Ascending aorta (tissue), 2 donors: ENCODE results near the gene PHLDB2. TPM values are rescaled to one million over a fixed set of nuclear protein-coding genes. Genes with fewer than 3 reads are reported as not detected.
"Not testable (repeated sequence)": the region's sequence is repeated elsewhere in the genome, so short reads cannot be mapped to it uniquely, and the experiment has no call there.

Experiments
- DNase-seq, 2 donors: peaks; one replicate each; pipeline ENCODE4 v3.0.0-alpha.2; 2019; ENCODE audit warnings: low spot score in 2 of 2
- H3K27ac ChIP-seq, 2 donors: fragments of 200-600 bp; sonication (generic); one replicate each; pipeline ENCODE4 v1.5.1; 2016 to 2017; ENCODE audit warnings: mild to moderate bottlenecking in 1 of 2
- H3K27me3 ChIP-seq: fragments of 200-600 bp; sonication (generic); one replicate; pipeline ENCODE4 v1.5.1; 2017
- H3K36me3 ChIP-seq, 2 donors: fragments of 200-600 bp; sonication (generic); one replicate each; pipeline ENCODE4 v1.5.1; 2016
- H3K4me1 ChIP-seq, 2 donors: fragments of 200-600 bp; sonication (generic); one replicate each; pipeline ENCODE4 v1.5.1; 2016 to 2017; ENCODE audit warnings: mild to moderate bottlenecking in 1 of 2
- H3K4me3 ChIP-seq, 2 donors: fragments of 200-600 bp; sonication (generic); one replicate each; pipeline ENCODE4 v1.5.1; 2016 to 2017; ENCODE audit warnings: mild to moderate bottlenecking in 1 of 2
- H3K9me3 ChIP-seq, 2 donors: fragments of 200-600 bp; sonication (generic); one replicate each; pipeline ENCODE4 v1.5.1; 2016
- intact Hi-C: fragments of 100-400 bp; cut with DNase I; formaldehyde crosslinking; loops from one replicate; pipeline ENCODE4 v1.15.1; 2023
- total RNA-seq: library from RNA; depleted of rRNA; stranded (reverse); fragments of >200 nt; gene quantifications from one replicate; pipeline ENCODE4 v1.1.0, GENCODE V29; 2016
- TF ChIP-seq, protein P1 (sequence below), 3 experiments: fragments of 200-600 bp in 2 of 3; fragments of 450-650 bp in 1 of 3; sonication (generic) in 2 of 3; IDR thresholded peaks; one replicate each; pipeline ENCODE4 v1.5.1; 2016 to 2019; ENCODE audit warnings: antibody characterized with exemption in 3 of 3, mild to moderate bottlenecking in 1 of 3, moderate library complexity in 1 of 3

The PHLDB2 gene
- total RNA-seq, 1 donor from 2014 or later = 58.6 TPM

DNA sequence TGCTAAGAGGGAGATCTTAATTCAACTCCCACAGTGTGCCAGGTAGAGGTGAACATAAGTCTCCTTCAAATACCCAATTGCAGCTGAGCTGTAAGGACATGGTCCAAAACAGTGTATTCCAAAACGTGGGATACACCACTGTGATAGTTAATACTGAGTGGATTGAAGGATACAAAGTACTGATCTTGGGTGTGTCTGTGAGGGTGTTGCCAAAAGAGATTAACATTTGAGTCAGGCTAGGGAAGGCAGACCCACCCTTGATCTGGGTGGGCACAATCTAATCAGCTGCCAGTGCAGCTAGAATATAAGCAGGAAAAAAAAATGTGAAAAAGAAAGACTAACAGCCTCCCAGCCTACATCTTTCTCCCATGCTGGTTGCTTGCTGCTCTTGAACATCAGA, 45.1 kb upstream of the PHLDB2 start:
- H3K4me1 ChIP-seq = peaks cover 0 to 5% of the 10 kb centered on the region in 2 donors
- H3K27me3 ChIP-seq = no peaks in the 10 kb centered on the region
- H3K4me3 ChIP-seq = no peak overlapping the region
- H3K9me3 ChIP-seq = no peaks in the 10 kb centered on the region
- DNase-seq = no peak
- TF ChIP-seq, protein P1, sequence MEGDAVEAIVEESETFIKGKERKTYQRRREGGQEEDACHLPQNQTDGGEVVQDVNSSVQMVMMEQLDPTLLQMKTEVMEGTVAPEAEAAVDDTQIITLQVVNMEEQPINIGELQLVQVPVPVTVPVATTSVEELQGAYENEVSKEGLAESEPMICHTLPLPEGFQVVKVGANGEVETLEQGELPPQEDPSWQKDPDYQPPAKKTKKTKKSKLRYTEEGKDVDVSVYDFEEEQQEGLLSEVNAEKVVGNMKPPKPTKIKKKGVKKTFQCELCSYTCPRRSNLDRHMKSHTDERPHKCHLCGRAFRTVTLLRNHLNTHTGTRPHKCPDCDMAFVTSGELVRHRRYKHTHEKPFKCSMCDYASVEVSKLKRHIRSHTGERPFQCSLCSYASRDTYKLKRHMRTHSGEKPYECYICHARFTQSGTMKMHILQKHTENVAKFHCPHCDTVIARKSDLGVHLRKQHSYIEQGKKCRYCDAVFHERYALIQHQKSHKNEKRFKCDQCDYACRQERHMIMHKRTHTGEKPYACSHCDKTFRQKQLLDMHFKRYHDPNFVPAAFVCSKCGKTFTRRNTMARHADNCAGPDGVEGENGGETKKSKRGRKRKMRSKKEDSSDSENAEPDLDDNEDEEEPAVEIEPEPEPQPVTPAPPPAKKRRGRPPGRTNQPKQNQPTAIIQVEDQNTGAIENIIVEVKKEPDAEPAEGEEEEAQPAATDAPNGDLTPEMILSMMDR (IDR thresholded peaks at IDR 0.05) = no peak
- no peak overlapping the region for H3K27ac ChIP-seq
- no peaks in the 10 kb centered on the region for H3K36me3 ChIP-seq
- intact Hi-C loops = no loop called here

DNA sequence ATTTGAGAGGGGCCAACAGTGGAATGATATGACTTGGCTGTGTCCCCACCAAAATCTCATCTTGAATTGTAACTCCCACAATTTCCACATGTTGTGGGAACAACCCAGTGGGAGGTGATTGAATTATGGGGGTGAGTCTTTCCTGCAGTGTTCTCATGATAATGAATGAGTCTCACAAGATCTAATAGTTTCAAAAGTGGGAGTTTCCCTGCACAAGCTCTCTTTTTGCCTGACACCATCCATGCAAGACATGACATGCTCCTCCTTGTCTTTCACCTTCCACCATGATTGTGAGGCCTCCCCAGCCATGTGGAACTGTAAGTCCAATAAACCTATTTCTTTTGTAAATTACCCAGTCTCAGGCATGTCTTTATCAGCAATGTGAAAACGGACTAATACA, 42.3 kb upstream of the PHLDB2 start:
- DNase-seq, H3K36me3 ChIP-seq, H3K27me3 ChIP-seq, H3K9me3 ChIP-seq, H3K4me3 ChIP-seq, H3K27ac ChIP-seq, intact Hi-C loops, H3K4me1 ChIP-seq: not testable (repeated sequence)

DNA sequence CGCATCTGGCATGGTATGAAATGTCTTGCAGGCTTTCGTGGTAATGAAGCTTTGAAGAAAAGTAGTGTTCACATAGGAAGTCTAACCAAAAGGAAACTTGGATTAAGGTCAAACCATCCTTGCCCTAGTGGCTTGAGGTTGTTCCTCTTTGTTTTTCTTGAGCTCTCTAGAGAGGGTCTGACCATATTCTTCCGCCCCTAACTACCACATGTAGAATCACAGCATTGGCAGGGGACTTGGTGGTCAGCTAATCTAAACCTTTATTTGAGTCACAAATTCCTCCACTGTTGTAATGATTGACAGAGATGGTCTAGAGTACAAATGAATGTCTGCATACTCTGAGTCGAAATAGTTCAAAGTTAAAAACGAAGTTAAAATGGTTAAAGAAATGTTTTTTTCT, 39.1 kb upstream of the PHLDB2 start:
- TF ChIP-seq, protein P1 (IDR thresholded peaks at IDR 0.05) = no peak
- no peaks in the 10 kb centered on the region for H3K36me3 ChIP-seq
- H3K4me3 ChIP-seq = no peak overlapping the region
- no peaks in the 10 kb centered on the region for H3K4me1 ChIP-seq
- no peak overlapping the region for H3K27ac ChIP-seq
- no peaks in the 10 kb centered on the region for H3K9me3 ChIP-seq
- no peak for DNase-seq
- no peaks in the 10 kb centered on the region for H3K27me3 ChIP-seq
- intact Hi-C loops = no loop called here

DNA sequence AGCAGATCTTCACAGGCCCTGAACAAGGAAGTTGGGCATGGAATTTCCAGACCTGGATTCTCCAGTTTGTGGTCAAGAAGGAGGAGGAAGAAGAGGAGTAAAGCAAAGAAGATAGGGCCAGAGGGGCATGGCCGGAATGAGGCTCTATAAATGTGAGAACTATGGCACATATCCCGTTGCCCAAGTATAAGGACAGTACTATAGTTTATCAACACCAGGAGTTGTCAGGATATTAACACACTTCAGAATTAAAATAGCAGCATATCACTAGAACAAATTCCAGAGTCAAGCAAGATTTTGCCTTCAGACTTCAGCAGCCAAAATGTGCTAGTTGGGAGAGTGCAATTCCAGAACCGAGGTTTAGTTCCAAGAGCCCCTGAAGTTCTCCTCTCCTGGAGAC, 38.4 kb upstream of the PHLDB2 start:
- H3K9me3 ChIP-seq = no peaks in the 10 kb centered on the region
- TF ChIP-seq, protein P1 (IDR thresholded peaks at IDR 0.05) = no peak
- H3K4me1 ChIP-seq = no peaks in the 10 kb centered on the region
- DNase-seq = no peak
- no peaks in the 10 kb centered on the region for H3K27me3 ChIP-seq
- intact Hi-C loops = no loop called here
- no peak overlapping the region for H3K4me3 ChIP-seq
- H3K36me3 ChIP-seq = no peaks in the 10 kb centered on the region
- H3K27ac ChIP-seq = no peak overlapping the region

DNA sequence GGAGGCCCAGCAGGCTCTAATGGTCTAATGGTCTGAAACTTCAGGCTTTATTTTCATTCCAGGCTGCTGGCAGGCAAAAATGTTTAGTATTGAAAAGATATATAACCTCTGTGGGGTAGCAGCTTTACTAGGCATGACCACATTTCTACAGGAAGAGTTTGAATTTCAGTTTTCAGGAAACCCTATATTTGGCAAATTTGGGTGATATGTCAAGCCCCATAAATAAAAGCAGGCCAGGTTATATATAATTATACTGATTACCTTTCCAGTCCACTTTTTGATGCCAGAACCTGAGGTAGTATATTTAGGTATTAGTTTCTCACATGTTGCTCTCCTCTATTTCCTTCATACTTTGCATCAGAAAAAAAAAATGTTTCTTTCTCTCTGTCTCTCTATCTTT, 37.2 kb upstream of the PHLDB2 start:
- no peaks in the 10 kb centered on the region for H3K4me1 ChIP-seq
- intact Hi-C loops = no loop called here

DNA sequence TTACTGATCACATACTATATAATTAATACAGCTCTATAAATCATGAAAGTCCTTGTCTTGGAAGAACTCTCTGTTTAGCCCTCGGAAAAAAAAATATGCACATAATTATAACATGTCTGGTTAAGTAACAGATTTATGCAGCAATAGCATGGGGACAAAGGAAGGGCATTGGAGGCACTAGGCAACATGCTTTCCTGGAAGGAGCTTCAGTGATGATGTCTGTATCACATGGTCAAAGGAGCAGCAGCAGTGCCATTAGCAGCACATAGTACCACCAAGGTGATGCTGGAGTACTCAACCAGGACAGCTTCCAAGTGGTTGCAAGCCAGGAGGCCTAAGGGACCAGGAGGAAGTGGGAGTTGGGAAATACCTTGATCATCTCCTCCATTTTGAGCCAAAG, 36.3 kb upstream of the PHLDB2 start:
- H3K27me3 ChIP-seq = no peaks in the 10 kb centered on the region
- no peak overlapping the region for H3K4me3 ChIP-seq
- H3K4me1 ChIP-seq = no peaks in the 10 kb centered on the region
- TF ChIP-seq, protein P1 (IDR thresholded peaks at IDR 0.05) = no peak
- no peak overlapping the region for H3K27ac ChIP-seq
- no peaks in the 10 kb centered on the region for H3K9me3 ChIP-seq
- no peak for DNase-seq
- H3K36me3 ChIP-seq = no peaks in the 10 kb centered on the region
- intact Hi-C loops = no loop called here

More for the DNA sequence above, 37.2 kb upstream of the PHLDB2 start:
- no peak for DNase-seq
- Histone ChIP-seq H3K27ac (no peak overlapping the region), H3K4me3 (no peak overlapping the region), H3K27me3 (no peaks in the 10 kb centered on the region), H3K9me3 (no peaks in the 10 kb centered on the region), H3K36me3 (no peaks in the 10 kb centered on the region)
- TF ChIP-seq, protein P1 (IDR thresholded peaks at IDR 0.05) = no peak
